Measurements from ENCODE around the gene SBK2.
A peak's percentile ranks its signal among the peaks of the same experiment; 100 is the strongest.
"Not testable (repeated sequence)": the region's sequence is repeated elsewhere in the genome, so short reads cannot be mapped to it uniquely, and the experiment has no call there.

The SBK2 gene, protein sequence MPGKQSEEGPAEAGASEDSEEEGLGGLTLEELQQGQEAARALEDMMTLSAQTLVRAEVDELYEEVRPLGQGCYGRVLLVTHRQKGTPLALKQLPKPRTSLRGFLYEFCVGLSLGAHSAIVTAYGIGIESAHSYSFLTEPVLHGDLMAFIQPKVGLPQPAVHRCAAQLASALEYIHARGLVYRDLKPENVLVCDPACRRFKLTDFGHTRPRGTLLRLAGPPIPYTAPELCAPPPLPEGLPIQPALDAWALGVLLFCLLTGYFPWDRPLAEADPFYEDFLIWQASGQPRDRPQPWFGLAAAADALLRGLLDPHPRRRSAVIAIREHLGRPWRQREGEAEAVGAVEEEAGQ

DNA sequence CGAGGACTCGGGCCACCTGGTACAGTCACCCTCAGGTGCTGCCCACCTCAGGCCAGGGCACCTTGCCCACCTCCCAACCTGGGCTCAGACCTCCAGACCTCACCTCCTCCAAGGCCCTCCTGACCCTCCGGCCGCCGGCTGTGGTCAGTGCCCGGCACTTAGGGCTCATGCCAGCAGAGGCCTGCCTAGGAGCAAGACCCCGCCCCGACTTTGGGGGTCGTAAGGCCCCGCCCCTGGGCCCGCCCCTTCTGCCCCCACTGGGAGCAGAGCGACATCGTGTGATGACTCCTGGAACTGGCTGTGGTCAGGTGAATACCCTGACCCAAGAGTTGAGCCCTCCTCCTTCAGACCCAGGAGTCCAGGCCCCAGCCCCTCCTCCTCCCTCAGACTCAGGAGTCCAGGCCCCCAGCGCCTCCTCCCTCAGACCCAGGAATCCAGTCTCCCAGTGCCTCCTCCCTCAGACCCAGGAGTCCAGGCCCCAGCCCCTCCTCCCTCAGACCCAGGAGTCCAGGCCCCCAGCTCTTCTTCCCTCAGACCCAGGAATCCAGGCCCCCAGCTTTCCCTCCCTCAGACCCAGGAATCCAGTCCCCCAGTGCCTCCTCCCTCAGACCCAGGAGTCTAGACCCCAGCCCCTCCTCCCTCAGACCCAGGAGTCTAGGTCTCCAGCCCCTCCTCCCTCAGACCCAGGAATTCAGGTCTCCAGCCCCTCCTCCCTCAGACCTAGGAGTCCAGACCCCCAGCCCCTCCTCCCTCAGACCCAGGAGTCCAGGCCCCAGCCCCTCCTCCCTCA, at the start of gene SBK2:
Gene SBK2, minus strand, starts transcription at position 183 of the 790 bp plus-strand sequence. CDS start 839 bp downstream, outside the sequence.
- TF ChIP-seq, protein P1, sequence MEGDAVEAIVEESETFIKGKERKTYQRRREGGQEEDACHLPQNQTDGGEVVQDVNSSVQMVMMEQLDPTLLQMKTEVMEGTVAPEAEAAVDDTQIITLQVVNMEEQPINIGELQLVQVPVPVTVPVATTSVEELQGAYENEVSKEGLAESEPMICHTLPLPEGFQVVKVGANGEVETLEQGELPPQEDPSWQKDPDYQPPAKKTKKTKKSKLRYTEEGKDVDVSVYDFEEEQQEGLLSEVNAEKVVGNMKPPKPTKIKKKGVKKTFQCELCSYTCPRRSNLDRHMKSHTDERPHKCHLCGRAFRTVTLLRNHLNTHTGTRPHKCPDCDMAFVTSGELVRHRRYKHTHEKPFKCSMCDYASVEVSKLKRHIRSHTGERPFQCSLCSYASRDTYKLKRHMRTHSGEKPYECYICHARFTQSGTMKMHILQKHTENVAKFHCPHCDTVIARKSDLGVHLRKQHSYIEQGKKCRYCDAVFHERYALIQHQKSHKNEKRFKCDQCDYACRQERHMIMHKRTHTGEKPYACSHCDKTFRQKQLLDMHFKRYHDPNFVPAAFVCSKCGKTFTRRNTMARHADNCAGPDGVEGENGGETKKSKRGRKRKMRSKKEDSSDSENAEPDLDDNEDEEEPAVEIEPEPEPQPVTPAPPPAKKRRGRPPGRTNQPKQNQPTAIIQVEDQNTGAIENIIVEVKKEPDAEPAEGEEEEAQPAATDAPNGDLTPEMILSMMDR (IDR thresholded peaks at IDR 0.05; ENCODE audit: low read depth, low read length): no peak
- no peak within 1 kb of the TSS for H3K4me3 ChIP-seq (ENCODE audit: low read depth, low read length)

DNA sequence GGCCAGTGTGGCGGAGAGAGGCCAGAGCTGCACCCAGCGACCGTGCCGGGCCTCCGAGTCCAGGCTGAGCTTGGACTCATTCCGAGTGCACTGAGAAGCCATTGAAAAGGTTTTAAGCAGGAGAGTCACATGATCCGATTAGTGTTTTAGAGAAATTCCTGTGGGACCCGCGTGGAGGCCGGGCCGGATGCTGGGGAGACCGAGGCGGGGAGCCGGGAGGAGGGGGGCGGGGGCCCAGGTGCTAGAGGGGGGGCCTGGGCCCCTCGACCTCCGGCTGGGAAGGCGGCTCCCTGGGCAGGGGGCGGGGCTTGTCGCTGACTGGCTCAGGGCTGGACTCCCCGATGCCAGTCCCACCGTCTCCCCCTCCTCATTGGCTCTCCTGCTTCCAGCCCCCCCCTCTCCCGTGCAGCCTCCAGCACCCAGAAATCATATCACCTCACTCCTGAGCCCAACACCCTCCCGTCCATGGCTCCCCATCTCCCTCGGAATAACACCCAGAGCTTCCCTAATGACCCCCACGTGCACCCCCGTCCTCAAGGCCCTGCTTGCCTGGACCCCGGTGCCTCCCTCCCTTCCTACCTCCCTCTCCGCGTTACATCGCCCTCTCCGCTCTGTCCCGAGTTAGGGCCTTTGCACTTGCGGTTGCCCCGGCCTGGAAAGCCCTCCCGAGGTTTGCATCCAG, 48.9 kb upstream of the SBK2 start:
- peak overlapping the region; percentile 37 for H3K4me3 ChIP-seq (ENCODE audit: low read depth, low read length)
- TF ChIP-seq, protein P1 (IDR thresholded peaks at IDR 0.05; ENCODE audit: low read depth, low read length): no peak

DNA sequence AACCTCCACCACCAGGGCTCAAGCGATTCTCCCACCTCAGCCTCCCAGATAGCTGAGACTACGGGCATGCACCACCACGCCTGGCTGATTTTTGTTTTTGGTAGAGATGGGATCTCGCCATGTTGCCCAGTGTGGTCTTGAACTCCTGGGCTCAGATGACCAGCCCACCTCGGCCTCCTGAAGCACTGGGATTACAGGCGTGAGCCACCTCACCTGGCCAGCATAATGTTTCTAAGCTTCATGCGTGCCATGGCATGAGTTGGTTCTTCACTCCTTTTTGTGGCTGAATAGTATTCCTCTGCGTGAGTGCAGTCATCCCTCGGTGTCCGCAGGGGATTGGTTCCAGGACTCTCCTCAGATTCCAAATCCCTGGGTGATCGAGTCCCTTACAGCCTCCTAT, 47.9 kb upstream of the SBK2 start:
- TF ChIP-seq, protein P1 (IDR thresholded peaks at IDR 0.05; ENCODE audit: low read depth, low read length): no peak
- no peak overlapping the region for H3K4me3 ChIP-seq (ENCODE audit: low read depth, low read length)

DNA sequence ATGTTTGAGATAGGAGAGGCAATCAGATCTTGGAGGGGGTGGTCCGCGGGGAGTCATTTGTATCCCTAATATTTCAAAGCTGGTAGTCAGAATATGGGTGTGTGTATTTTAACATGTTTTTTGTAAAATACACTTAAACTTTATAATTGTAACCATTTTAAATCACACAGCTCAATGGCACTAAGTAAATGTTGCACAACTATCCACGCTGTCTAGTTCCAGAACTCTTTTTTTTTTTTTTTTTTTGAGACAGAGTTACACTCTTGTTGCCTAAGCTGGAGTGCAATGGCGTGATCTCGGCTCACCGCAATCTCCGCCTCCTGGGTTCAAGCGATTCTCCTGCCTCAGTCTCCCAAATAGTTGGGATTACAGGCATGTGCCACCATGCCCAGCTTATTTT, 47.0 kb upstream of the SBK2 start:
- not testable (repeated sequence) for H3K4me3 ChIP-seq (ENCODE audit: low read depth, low read length)

DNA sequence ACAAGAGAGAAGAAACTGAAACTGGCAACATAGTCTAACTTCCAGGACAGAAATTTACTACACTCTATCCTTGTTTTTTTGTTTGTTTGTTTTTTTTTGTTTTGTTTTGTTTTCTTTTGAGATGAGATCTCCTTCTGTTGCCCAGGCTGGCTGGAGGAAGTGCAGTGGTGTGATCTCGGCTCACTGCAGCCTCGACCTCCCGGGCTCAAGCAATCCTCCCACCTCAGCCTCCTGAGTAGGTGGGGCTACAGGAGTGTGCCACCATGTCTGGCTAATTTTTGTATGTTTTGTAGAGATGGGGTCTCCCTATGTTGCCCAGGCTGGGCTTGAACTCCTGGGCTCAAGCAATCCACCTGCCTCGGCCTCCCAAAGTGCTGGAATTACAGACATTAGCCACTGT, 45.4 kb upstream of the SBK2 start:
- H3K4me3 ChIP-seq (ENCODE audit: low read depth, low read length): not testable (repeated sequence)

DNA sequence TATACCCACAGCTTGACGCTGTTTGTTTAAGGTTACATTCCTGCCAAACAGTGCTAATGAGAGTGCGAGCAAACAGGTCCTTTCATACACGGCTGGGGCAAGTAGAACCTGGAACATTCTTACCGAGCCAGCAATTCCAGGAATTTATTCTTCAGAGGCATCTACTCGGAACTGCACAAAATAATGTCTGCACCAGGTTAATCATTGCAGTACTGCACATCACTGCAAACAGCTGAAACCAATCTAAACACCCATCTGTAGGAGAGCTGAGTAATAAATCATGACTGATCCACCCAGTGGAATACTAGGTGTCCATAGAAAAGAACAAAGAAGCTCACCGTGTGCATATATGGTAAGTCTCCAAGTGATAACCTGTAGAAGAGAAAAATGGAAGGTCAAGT, 44.9 kb upstream of the SBK2 start:
- H3K4me3 ChIP-seq (ENCODE audit: low read depth, low read length): no peak overlapping the region

DNA sequence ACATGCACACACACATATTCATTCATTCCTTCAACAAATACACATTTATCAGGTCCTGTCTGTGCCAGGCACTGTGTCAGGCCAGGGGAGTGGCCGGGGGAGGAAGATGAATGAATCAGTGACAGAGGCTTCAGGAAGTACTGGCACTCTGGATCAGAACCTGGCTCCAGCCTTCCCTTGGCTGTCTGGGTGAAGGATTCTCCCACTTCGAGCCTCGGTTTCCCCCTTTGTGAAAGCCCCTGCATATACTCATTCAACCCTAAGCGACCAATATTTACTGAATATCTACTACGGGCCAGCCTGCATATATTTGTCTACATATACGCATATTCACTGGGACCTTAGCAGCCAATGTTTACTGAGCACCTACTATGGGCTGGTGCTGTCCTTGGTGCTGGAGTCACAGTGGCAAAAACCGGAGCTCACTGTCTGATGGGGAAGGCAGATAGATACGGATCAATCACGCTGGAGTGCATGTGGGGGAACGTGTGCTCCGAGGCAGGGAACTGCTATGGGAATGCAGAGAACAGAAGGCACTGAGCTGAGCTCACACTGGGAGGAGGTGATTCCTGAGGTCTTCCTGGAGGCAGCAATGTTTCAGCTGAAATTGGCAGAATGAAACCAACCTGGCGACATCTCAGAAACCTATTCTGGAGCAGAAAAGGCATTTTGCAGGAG, 44.4 kb upstream of the SBK2 start:
- TF ChIP-seq, protein P1 (IDR thresholded peaks at IDR 0.05; ENCODE audit: low read depth, low read length): no peak
- peak overlapping the region; percentile 82 for H3K4me3 ChIP-seq (ENCODE audit: low read depth, low read length)

More for the DNA sequence above, 44.9 kb upstream of the SBK2 start:
- TF ChIP-seq, protein P1 (IDR thresholded peaks at IDR 0.05; ENCODE audit: low read depth, low read length): no peak
